ENCODE data around the gene SH3PXD2B. TPM values are rescaled to one million over a fixed set of nuclear protein-coding genes. Genes with fewer than 3 reads are reported as not detected.

SH3PXD2B gene
- total RNA-seq, 1 donor from 2014 or later, result 46.2 TPM

- H3K27ac ChIP-seq, result no peak overlapping the region
Measured at GRCh38 chr5:172339264-172340180, 114.8 kb downstream of the SH3PXD2B start.

GRCh38 chr5:172336676-172337285 is 117.5 kb downstream of the SH3PXD2B start:
- H3K27ac ChIP-seq, result no peak overlapping the region
- peaks cover 16% of the 10 kb centered on the region for H3K36me3 ChIP-seq
- intact Hi-C loops (cut with DNase I), result no loop called here
- H3K4me1 ChIP-seq, result no peaks in the 10 kb centered on the region
- TF ChIP-seq CTCF (IDR thresholded peaks at IDR 0.05), result no peak
- no peak overlapping the region for H3K4me3 ChIP-seq
- ATAC-seq (no peak), DNase-seq (no peak)
- H3K27me3 ChIP-seq, result no peaks in the 10 kb centered on the region
- no peaks in the 10 kb centered on the region for H3K9me3 ChIP-seq

More at GRCh38 chr5:172339264-172340180, 114.8 kb downstream of the SH3PXD2B start:
- intact Hi-C loops (cut with DNase I), result no loop called here
- Histone ChIP-seq H3K4me3 (no peak overlapping the region), H3K4me1 (no peaks in the 10 kb centered on the region), H3K27me3 (no peaks in the 10 kb centered on the region), H3K36me3 (peaks cover 30% of the 10 kb centered on the region), H3K9me3 (no peaks in the 10 kb centered on the region)
- DNase-seq, result no peak
- TF ChIP-seq CTCF (IDR thresholded peaks at IDR 0.05), result no peak
- ATAC-seq, result no peak

GRCh38 chr5:172336264-172336663 is 118.1 kb downstream of the SH3PXD2B start:
- Histone ChIP-seq H3K9me3 (no peaks in the 10 kb centered on the region), H3K4me3 (no peak overlapping the region), H3K27me3 (no peaks in the 10 kb centered on the region), H3K36me3 (peaks cover 12% of the 10 kb centered on the region), H3K4me1 (no peaks in the 10 kb centered on the region), H3K27ac (no peak overlapping the region)
- intact Hi-C loops (cut with DNase I), result no loop called here
- ATAC-seq, result no peak
- no peak for TF ChIP-seq CTCF (IDR thresholded peaks at IDR 0.05)
- DNase-seq, result no peak

- H3K27ac ChIP-seq, result no peak overlapping the region
- H3K4me1 ChIP-seq, result no peaks in the 10 kb centered on the region
- no peak overlapping the region for H3K4me3 ChIP-seq
- no peaks in the 10 kb centered on the region for H3K27me3 ChIP-seq
- ATAC-seq (no peak), DNase-seq (no peak)
- H3K36me3 ChIP-seq, result peaks cover 7% of the 10 kb centered on the region
- H3K9me3 ChIP-seq, result no peaks in the 10 kb centered on the region
- TF ChIP-seq CTCF (IDR thresholded peaks at IDR 0.05), result no peak
- intact Hi-C loops (cut with DNase I), result no loop called here
Measured at GRCh38 chr5:172335721-172336120, 118.6 kb downstream of the SH3PXD2B start.

GRCh38 chr5:172334641-172335040 is 119.7 kb downstream of the SH3PXD2B start:
- H3K27ac ChIP-seq, result no peak overlapping the region
- intact Hi-C loops (cut with DNase I), result no loop called here
- H3K9me3 ChIP-seq, result no peaks in the 10 kb centered on the region
- DNase-seq, result no peak
- H3K27me3 ChIP-seq, result no peaks in the 10 kb centered on the region
- ATAC-seq, result no peak
- H3K4me3 ChIP-seq, result no peak overlapping the region
- no peaks in the 10 kb centered on the region for H3K36me3 ChIP-seq
- H3K4me1 ChIP-seq, result no peaks in the 10 kb centered on the region
- no peak for TF ChIP-seq CTCF (IDR thresholded peaks at IDR 0.05)
